Activated naive CD8-positive, alpha-beta T cell treated with anti-CD3 and anti-CD28 coated beads, Interleukin-2, amount 10 ng/mL, durations not matched to agents 7 days and 5 days (primary cell): ENCODE results near the gene IDH1. TPM values are rescaled to one million over a fixed set of nuclear protein-coding genes. Genes with fewer than 3 reads are reported as not detected.

Source experiments
- ATAC-seq: fragments of 150-1000 bp; cut with Tn5 transposase; one replicate; pipeline ENCODE4 v1.10.0; 2021; ENCODE audit warnings: low read depth, moderate library complexity
- POLR2A ChIA-PET: fragments of 350-600 bp; sonication (Branson Sonifier 250); formaldehyde crosslinking; loops from one replicate; lab custom pipeline; 2021; ENCODE audit warnings: antibody characterized with exemption; lab: Charles Lee
- DNase-seq: peaks from one replicate; pipeline ENCODE4 v3.0.0; 2021
- H3K27ac Mint-ChIP-seq: one replicate; pipeline ENCODE4 v1.8.0; 2022; ENCODE audit warnings: mild to moderate bottlenecking, mixed read lengths
- H3K27me3 Mint-ChIP-seq: one replicate; pipeline ENCODE4 v1.8.0; 2022; ENCODE audit warnings: mild to moderate bottlenecking, moderate library complexity, mixed read lengths
- H3K36me3 Mint-ChIP-seq: one replicate; pipeline ENCODE4 v1.8.0; 2021; ENCODE audit warnings: mild to moderate bottlenecking, mixed read lengths
- H3K4me1 Mint-ChIP-seq: one replicate; pipeline ENCODE4 v1.8.0; 2021; ENCODE audit warnings: mixed read lengths
- H3K4me3 Mint-ChIP-seq: one replicate; pipeline ENCODE4 v1.8.0; 2022; ENCODE audit warnings: mild to moderate bottlenecking, moderate library complexity, mixed read lengths
- H3K9me3 Mint-ChIP-seq: one replicate; pipeline ENCODE4 v1.8.0; 2021; ENCODE audit warnings: mixed read lengths
- total RNA-seq, 2 experiments: library from RNA; stranded (reverse); gene quantifications; one replicate each; pipeline ENCODE4 v1.2.3, GENCODE V29; 2021

Gene IDH1
- total RNA-seq, 2 experiments from 2014 or later: 29.5 to 30.0 TPM

DNA sequence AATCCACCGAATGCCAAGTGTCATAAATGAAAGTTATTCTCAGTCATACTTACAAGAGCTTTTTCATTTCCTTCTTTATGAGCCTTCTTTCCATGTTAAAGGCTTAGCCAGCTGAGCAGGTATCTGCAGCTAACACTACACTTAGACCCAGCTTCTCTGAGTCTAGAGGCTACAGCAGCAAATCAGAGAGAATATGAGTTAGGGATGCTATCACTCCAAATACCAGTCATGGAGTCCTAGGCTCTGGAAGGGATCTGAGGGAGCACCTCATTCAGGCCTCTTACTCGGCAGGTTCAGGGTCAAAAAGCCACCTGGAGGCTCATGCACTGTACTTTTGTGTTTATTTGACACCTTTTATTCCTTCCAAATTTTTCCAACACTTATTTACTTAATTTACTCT is 68.0 kb downstream of the IDH1 start:
- no peak overlapping the region for H3K27ac Mint-ChIP-seq
- no peaks in the 10 kb centered on the region for H3K9me3 Mint-ChIP-seq
- H3K4me3 Mint-ChIP-seq: no peak overlapping the region
- ATAC-seq (no peak), DNase-seq (no peak)
- peaks cover 5% of the 10 kb centered on the region for H3K4me1 Mint-ChIP-seq
- peaks cover 32% of the 10 kb centered on the region for H3K27me3 Mint-ChIP-seq
- POLR2A ChIA-PET: no interaction called here
- H3K36me3 Mint-ChIP-seq: no peaks in the 10 kb centered on the region

DNA sequence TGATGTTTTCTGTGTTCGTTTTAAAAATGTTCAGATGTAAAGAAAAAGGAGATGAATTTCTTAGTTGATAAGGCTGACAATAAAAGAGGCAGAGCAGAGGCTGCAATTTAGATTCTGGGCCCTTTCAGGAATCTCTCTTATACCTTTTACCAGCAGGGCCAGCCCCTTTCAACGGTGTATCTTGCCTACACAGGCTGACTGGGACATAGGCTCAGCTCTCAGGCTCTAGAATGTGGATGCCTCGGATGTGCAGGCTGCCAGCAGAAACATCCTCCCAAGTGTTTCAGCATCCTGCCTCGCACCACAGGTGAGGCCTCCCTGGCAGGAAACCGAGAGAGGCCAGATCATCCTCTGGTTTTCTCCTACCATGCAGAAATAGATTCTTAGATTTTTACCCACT is 68.4 kb downstream of the IDH1 start:
- H3K9me3 Mint-ChIP-seq: no peaks in the 10 kb centered on the region
- no peak for ATAC-seq
- no peaks in the 10 kb centered on the region for H3K36me3 Mint-ChIP-seq
- H3K27me3 Mint-ChIP-seq: peaks cover 36% of the 10 kb centered on the region
- H3K4me1 Mint-ChIP-seq: peaks cover 5% of the 10 kb centered on the region
- DNase-seq: no peak
- no peak overlapping the region for H3K4me3 Mint-ChIP-seq
- no peak overlapping the region for H3K27ac Mint-ChIP-seq
- POLR2A ChIA-PET: no interaction called here

Other genes with a start within 250 kb of the IDH1 start
- 1 to 10 TPM; 8.7 to 9.5 TPM for gene PLEKHM3, start 229.5 kb downstream of the IDH1 start, total RNA-seq
- not detected for gene CRYGD, start 130.5 kb downstream of the IDH1 start, total RNA-seq
- gene CRYGC, start 125.2 kb downstream of the IDH1 start, total RNA-seq: not detected
- not detected for gene CRYGB, start 108.9 kb downstream of the IDH1 start, total RNA-seq
- gene CRYGA, start 91.5 kb downstream of the IDH1 start, total RNA-seq: not detected
- gene C2orf80, start 65.0 kb downstream of the IDH1 start, total RNA-seq: not detected
- gene PIKFYVE, start 11.2 kb upstream of the IDH1 start, total RNA-seq: 10 to 100 TPM; 38.7 to 39.8 TPM
- under 1 TPM; 0.11 to 0.22 TPM for gene PTH2R, start 151.7 kb upstream of the IDH1 start, total RNA-seq